ENCODE data around the gene CCDC182. TPM values are rescaled to one million over a fixed set of nuclear protein-coding genes. Genes with fewer than 3 reads are reported as not detected.

The CCDC182 gene
- total RNA-seq, 1 donor from 2014 or later: not detected

DNA sequence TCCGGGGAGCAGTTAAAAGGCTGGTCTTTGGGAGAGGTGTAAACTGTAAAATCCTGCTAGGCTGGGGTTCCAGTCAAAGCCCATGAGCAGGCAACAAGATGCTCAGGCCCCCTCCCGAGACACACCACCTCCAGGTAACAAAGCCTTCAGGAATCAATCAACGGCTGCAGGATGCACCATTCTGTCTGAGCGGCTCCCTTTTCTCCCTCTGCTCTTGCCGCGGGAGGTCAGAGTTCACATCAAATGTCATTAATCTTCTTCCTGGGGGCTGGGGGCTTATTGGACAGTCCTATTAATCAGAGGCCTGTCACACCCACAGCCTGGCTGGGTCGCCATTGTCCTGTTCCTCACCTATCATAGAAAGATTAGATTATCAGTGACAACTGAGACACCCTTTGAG is 11.9 kb upstream of the CCDC182 start:
- no peak for DNase-seq

DNA sequence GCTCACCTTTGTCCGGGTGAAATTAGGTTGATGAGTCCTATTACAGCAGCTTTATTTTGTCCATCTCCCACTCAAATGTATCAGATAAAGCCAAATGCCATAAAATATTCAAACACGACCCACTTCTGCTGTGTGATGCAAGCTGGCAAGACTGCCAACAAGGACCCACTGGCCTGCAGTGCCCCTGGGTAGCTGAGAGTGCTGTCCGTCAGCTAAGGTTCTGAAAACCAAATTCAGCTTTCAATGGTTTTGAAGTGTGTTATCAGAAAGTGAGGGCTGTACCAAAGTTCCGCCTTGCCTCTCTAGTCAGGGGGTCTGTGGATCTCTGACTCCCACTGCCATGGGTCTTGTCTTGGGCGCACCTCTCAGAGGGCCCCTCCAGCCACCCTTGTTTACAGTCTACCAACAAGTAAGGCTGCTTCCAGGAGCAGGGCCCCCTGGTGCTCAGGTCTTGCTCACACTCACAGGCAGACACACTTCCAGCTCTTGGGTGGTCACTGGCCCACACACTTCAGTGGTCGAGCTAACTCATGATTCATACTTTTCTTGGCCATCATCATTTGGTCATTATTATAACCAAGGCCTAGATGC is 10.5 kb upstream of the CCDC182 start:
- DNase-seq: peak; percentile 7

GRCh38 chr17:57752031-57752905 is 7.2 kb upstream of the CCDC182 start:
- DNase-seq: no peak

GRCh38 chr17:57751348-57751971 is 6.4 kb upstream of the CCDC182 start:
- DNase-seq: no peak

- DNase-seq: no peak
Measured at GRCh38 chr17:57750895-57751294, 5.8 kb upstream of the CCDC182 start.

GRCh38 chr17:57750109-57750871 is 5.2 kb upstream of the CCDC182 start:
- DNase-seq: no peak

- DNase-seq: no peak
Measured at GRCh38 chr17:57749701-57750100, 4.6 kb upstream of the CCDC182 start.

DNA sequence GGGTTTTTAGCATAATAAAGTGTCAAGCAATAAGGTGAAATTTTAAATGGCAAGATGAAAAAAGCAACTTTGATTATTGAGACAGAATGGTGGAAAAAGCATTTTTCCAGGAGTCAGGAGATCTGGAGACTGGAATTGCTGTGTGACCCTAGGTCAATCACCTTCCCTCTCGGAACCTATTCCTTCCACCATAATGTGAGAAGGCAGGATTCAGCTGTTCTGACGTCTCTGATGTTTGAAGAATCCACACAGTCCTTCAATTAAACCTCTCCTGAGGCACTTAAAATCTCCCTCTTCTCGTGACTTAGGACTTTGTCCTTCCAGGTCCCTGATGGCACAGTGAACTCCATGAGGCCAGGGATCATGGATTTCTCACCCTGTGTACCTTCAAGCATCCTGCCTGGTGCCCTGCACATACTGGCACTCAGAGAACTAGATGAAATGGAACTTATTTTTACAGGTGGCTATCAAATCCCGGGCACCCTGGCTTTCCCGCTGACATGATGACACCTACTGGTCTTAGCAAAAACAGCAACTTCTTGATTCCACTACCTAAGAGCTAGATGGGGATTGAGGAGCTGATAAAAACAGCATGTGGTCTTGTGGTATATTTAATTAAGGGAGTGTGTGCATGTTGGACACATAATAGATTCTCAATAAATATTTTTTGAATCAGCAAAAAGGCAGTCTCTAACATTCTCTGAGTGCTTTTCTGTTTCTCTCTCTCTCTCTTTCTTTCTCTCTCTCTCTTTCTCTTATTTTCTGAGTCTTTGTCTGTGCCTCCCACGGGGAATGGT is 2.3 kb upstream of the CCDC182 start:
- peak; percentile 84 for DNase-seq

DNA sequence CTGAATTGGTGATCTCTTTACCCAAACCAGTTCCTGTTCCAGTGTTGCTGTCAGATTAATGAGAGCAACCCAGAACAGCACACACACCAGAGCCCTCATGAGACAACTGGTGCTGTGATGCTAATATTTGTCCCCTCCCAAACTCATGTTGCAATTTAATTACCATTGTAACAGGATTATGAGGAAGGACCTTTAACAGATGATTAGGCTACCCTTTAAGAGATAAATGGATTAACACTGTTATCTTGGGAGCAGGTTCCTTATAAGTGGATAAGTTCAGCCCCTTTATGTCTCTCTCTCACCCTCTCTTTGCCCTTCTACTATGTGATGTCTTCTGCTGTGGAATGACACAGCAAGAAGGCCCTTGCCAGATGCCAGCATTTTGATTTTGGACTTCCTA is 1.1 kb upstream of the CCDC182 start:
- no peak for DNase-seq

- no peak for DNase-seq
Measured at GRCh38 chr17:57744195-57745170, 616 bp downstream of the CCDC182 start.

- DNase-seq: no peak
Measured at GRCh38 chr17:57740235-57740528, 4.9 kb downstream of the CCDC182 start.

GRCh38 chr17:57739402-57740234 is 5.5 kb downstream of the CCDC182 start:
- DNase-seq: peak; percentile 15

DNA sequence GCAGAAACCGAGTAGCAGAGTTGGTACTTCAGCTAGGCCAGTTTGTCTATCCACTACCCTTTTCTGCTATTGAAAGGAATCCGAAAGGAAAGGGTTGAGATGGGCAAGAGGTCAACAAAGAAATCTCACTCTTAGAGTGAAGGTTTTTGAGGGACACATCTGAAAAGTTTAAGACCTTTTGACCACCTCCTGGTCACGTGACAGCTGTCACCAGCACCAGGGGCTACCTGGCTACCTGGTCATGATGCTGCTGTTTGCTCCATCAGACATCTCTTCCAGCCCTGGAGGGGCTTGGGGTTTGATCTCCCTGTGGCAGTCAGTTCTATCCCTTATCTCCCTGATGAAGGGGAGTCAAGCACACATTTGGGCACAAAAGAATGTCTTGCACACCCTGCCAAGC is 7.6 kb downstream of the CCDC182 start:
- DNase-seq: no peak

DNA sequence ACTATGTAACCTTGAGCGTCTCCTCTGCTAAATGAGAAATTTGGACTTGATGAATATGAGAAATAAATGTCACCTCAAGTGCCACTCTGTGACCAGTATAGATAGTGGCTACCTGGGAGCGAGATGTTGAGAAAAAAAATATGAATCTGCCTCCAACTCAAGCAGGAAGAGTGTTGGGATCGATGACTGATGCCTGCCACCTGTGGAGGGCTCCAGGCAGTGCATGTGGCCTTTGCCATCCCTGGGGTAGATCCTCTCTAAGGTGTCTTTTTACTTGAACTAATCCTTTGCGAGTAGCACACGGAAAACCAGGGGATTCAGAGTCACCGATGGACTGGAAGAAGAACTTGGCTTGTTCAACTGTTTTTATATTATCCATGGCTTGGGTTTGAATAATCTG is 9.4 kb downstream of the CCDC182 start:
- DNase-seq: peak; percentile 7

GRCh38 chr17:57735230-57735629 is 9.9 kb downstream of the CCDC182 start:
- no peak for DNase-seq

DNA sequence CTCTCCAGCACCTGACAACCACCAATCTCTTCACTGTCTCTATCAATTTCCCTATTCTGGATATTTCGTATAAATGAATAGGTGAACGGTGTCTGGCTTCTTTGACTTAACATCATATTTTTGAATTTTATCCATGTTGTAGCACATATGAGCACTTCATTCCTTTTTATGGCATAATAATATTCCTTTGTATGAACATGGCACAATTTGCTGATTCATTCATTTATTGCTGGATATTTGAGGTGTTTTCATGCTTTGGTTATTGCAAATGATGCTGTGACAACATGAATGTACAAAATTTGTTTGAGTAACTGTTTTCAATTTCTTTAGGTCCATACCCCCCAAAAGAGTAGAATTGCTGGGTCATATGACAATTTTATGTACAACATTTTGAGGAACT is 12.0 kb downstream of the CCDC182 start:
- DNase-seq: no peak

- no peak for DNase-seq
Measured at GRCh38 chr17:57732062-57732461, 13.0 kb downstream of the CCDC182 start.

- DNase-seq: no peak
Measured at GRCh38 chr17:57730026-57730701, 14.9 kb downstream of the CCDC182 start.

DNA sequence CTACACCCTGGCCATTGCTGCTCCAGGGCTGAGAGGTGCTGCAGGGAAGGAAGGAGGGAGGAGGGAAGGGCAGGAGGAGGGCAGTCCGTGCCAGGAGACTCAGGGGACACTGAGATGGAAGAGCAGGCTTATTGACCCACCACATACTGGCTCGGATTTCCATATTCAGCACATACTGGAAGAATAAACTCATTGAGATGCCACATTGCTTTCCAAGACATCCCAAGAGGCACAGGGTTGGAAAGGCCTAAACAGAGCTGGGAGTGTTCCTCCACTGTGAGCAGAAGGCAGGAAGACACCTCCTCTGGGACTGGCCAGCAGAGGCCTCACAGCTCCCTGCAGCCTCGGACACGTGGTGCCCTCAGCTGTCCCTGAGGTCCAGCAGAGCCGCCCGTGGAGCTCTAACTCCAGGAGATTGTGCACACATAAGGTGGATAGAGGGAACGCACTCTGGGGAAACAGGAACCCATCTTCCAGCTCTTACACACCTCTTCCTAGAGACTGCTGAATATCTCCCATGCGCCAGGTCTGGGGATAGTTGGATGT is 17.4 kb downstream of the CCDC182 start:
- no peak for DNase-seq
